ENCODE data around the gene TM2D3. TPM values are rescaled to one million over a fixed set of nuclear protein-coding genes. Genes with fewer than 3 reads are reported as not detected.

The TM2D3 gene
- total and polyA plus RNA-seq, 12 donors: 18.4 to 75.4 (median 46.8) TPM

DNA sequence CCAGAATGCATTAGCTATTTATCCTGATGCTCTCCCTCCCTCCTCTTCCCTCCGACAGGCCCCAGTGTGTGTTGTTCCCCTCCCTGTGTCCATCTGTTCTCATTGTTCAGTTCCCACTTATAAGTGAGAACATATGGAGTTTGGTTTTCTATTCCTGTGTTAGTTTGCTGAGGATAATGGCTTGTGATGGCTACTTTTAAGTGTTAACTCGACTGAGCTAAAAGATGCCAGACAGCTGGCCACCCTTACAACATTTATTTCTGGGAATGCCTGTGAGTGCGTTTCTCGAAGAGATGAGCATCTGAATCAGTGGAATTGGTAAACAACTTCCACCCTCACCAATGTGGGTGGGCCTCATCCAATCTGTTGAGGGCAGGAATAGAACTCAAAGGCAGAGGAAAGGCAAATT is 24.7 kb upstream of the TM2D3 start:
- H3K4me1 ChIP-seq (replicated peaks in 1 of 2): no peaks in the 10 kb centered on the region
- intact Hi-C loops (cut with DNase I): no loop called here
- peaks cover 0 to 30% of the 10 kb centered on the region in 2 donors for H3K36me3 ChIP-seq (replicated peaks in 1 of 2)

DNA sequence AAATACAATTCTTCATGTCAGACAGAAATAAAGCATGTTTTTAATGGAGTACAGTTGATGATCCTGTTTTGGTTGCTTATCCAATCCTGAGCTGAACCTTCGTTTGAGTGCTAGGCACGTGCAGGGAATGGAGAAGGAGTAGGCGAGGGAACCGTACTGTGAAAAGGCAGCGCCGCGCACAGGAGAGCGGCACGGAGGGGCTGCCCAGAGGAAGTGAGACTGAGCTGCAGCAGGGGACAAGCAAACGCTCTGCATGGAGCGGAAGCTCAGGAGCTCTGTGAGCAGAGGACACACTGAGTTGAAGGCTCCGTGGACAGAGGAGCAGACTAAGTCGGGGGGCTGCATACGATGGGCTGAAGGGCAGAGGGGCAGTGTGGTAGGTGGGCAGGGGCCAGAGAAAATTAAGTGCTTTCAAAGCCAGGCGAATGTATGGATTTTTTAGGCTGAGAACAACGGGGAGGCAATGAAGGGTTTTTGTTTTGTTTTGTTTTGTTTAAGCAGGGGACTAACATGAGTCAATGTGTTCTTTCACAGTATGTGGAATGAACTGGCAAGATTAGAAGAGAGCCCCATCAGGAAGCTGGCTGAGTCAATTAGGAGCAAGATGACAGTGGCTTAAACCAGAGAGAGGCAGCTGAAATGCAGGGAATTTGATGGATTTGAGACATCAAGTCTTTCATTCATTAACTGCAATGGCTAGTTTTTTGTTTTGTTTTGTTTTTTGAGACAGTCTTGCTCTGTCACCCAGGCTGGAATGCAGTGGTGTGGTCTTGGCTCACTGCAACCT is 23.8 kb upstream of the TM2D3 start:
- H3K27ac ChIP-seq: no peak overlapping the region
- no peak overlapping the region for H3K4me3 ChIP-seq
- H3K9me3 ChIP-seq (replicated peaks in 1 of 3): no peaks in the 10 kb centered on the region
- H3K36me3 ChIP-seq (replicated peaks in 1 of 2): peaks cover 0 to 27% of the 10 kb centered on the region in 2 donors
- no peaks in the 10 kb centered on the region for H3K27me3 ChIP-seq
- 84 to 88% (median 85%) methylated on average over 16 of the region's 16 CpGs for WGBS, 4 donors
- TF ChIP-seq, protein P1, sequence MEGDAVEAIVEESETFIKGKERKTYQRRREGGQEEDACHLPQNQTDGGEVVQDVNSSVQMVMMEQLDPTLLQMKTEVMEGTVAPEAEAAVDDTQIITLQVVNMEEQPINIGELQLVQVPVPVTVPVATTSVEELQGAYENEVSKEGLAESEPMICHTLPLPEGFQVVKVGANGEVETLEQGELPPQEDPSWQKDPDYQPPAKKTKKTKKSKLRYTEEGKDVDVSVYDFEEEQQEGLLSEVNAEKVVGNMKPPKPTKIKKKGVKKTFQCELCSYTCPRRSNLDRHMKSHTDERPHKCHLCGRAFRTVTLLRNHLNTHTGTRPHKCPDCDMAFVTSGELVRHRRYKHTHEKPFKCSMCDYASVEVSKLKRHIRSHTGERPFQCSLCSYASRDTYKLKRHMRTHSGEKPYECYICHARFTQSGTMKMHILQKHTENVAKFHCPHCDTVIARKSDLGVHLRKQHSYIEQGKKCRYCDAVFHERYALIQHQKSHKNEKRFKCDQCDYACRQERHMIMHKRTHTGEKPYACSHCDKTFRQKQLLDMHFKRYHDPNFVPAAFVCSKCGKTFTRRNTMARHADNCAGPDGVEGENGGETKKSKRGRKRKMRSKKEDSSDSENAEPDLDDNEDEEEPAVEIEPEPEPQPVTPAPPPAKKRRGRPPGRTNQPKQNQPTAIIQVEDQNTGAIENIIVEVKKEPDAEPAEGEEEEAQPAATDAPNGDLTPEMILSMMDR (IDR thresholded peaks at IDR 0.05): no peak
- no peak for TF ChIP-seq POLR2A (IDR thresholded peaks at IDR 0.05)
- no peaks in the 10 kb centered on the region for H3K4me1 ChIP-seq (replicated peaks in 1 of 2)
- intact Hi-C loops (cut with DNase I): no loop called here
- no peak for DNase-seq

More for the DNA sequence above, 24.7 kb upstream of the TM2D3 start:
- no peak for TF ChIP-seq POLR2A (IDR thresholded peaks at IDR 0.05)
- TF ChIP-seq, protein P1 (IDR thresholded peaks at IDR 0.05): no peak
- no peak overlapping the region for H3K27ac ChIP-seq
- DNase-seq: no peak
- 90 to 95% (median 93%) methylated on average over 4 of the region's 4 CpGs for WGBS, 4 donors
- H3K9me3 ChIP-seq (replicated peaks in 1 of 3): no peaks in the 10 kb centered on the region
- H3K27me3 ChIP-seq: no peaks in the 10 kb centered on the region
- no peak overlapping the region for H3K4me3 ChIP-seq

DNA sequence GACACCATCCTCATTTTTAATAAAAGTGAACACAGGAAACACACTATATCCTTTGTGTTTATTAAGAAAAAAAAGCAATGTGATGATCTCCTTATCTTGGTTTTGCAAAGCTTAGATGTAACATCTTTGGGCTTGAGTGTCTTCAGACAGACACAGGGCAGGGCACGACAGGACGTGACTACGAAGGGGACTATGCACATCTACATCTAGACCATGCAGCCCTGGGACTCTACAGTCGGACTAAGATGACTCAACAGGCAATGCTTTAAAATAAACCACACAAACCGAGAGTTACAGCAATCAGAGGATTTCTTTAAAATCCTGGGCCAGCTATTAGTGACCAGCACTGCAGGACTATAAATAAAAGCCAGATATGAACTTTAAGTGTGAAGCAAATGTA is 22.8 kb upstream of the TM2D3 start:
- WGBS, 4 donors: 91 to 97% (median 92%) methylated on average over 5 of the region's 5 CpGs
- intact Hi-C loops (cut with DNase I): no loop called here
- H3K27me3 ChIP-seq: no peaks in the 10 kb centered on the region
- H3K36me3 ChIP-seq (replicated peaks in 1 of 2): peaks cover 0 to 27% of the 10 kb centered on the region in 2 donors
- no peak overlapping the region for H3K27ac ChIP-seq
- H3K9me3 ChIP-seq (replicated peaks in 1 of 3): no peaks in the 10 kb centered on the region
- no peak overlapping the region for H3K4me3 ChIP-seq
- DNase-seq: no peak
- TF ChIP-seq, protein P1 (IDR thresholded peaks at IDR 0.05): no peak
- H3K4me1 ChIP-seq (replicated peaks in 1 of 2): no peaks in the 10 kb centered on the region

DNA sequence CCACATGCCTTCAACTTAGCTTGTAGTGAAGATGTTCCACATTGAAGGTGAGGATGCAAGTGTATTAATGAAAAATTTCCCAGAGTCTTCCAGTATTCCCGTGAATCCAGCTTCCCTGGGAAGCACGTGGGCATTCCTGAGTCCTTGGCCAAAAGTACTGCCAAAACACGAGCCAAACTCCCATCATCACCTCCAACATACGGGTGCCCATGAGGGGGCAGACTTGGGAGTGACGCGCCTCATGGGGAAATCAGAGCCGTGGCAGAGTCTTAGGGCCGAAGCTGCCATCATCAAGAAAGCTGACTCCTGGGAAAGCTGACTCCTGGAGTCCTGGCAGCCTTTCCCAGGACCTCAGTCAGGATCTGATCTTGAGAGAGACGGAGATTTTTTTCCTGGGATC is 20.1 kb upstream of the TM2D3 start:
- TF ChIP-seq, protein P1 (IDR thresholded peaks at IDR 0.05): no peak
- TF ChIP-seq POLR2A (IDR thresholded peaks at IDR 0.05): no peak
- H3K4me1 ChIP-seq (replicated peaks in 1 of 2): no peaks in the 10 kb centered on the region
- intact Hi-C loops (cut with DNase I): no loop called here
- H3K9me3 ChIP-seq (replicated peaks in 1 of 3): no peaks in the 10 kb centered on the region
- peaks cover 0 to 27% of the 10 kb centered on the region in 2 donors for H3K36me3 ChIP-seq (replicated peaks in 1 of 2)
- no peak overlapping the region for H3K4me3 ChIP-seq
- no peak for DNase-seq
- no peak overlapping the region for H3K27ac ChIP-seq
- H3K27me3 ChIP-seq: no peaks in the 10 kb centered on the region
- 84 to 92% (median 89%) methylated on average over 4 to 9 of the region's 9 CpGs for WGBS, 4 donors

All from adrenal gland (tissue), 12 donors.